GM12892 (cell line): ENCODE data around the gene FLT4.

Experiments used
- POLR2A ChIP-seq: IDR thresholded peaks from 2 replicates; pipeline ENCODE4 v1.6.1; 2011; ENCODE audit warnings: low read depth, low read length, control low read depth
- POLR2AphosphoS5 ChIP-seq: IDR thresholded peaks from 2 replicates; pipeline ENCODE4 v1.6.1; 2011; ENCODE audit warnings: low read depth, low read length, control low read depth

GRCh38 chr5:180575571-180575970 is 73.8 kb downstream of the FLT4 start:
- no peak for TF ChIP-seq POLR2AphosphoS5
- TF ChIP-seq POLR2A, result no peak
